SK-N-SH treated with all-trans-retinoic acid at 6 μM for 48 hours (cell line): ENCODE measurements around the gene MIXL1.

ENCODE experiments used
- ATAC-seq: fragments of 200-7000 bp; cut with Tn5 transposase; 3 replicates; pipeline ENCODE4 v1.9.1; 2020; ENCODE audit warnings: mild to moderate bottlenecking, moderate library complexity
- ARNTL ChIP-seq: fragments of 450-650 bp; formaldehyde crosslinking; IDR thresholded peaks from 2 replicates; pipeline ENCODE4 v1.5.0; 2020; ENCODE audit warnings: low read depth, mild to moderate bottlenecking, moderate library complexity, borderline replicate concordance
- BACH2 ChIP-seq: fragments of 250-450 bp; sonication (Bioruptor Pico); IDR thresholded peaks from 2 replicates; pipeline ENCODE4 v1.9.0; 2021; ENCODE audit warnings: mild to moderate bottlenecking, borderline replicate concordance
- CSDC2 ChIP-seq: fragments of 250-450 bp; sonication (Bioruptor Pico); IDR thresholded peaks from 2 replicates; pipeline ENCODE4 v1.5.0; 2020; ENCODE audit warnings: mild to moderate bottlenecking, moderate library complexity
- ESRRG ChIP-seq: fragments of 250-450 bp; sonication (Bioruptor Pico); IDR thresholded peaks from 2 replicates; pipeline ENCODE4 v1.6.1; 2021; ENCODE audit warnings: mild to moderate bottlenecking
- GLIS3 ChIP-seq: fragments of 250-450 bp; sonication (Bioruptor Pico); IDR thresholded peaks from 2 replicates; pipeline ENCODE4 v1.5.0; 2020; ENCODE audit warnings: mild to moderate bottlenecking, moderate library complexity
- OSR1 ChIP-seq: fragments of 250-450 bp; sonication (Bioruptor Pico); IDR thresholded peaks from 2 replicates; pipeline ENCODE4 v1.8.0; 2022; ENCODE audit warnings: moderate library complexity, mild to moderate bottlenecking, inconsistent platforms
- PATZ1 ChIP-seq: fragments of 250-450 bp; sonication (Bioruptor Pico); IDR thresholded peaks from 2 replicates; pipeline ENCODE4 v1.8.0; 2020; ENCODE audit warnings: mild to moderate bottlenecking, moderate library complexity, borderline replicate concordance
- POU6F1 ChIP-seq: fragments of 250-450 bp; sonication (Bioruptor Pico); IDR thresholded peaks from 2 replicates; pipeline ENCODE4 v1.8.0; 2021; ENCODE audit warnings: low read depth, mild to moderate bottlenecking, moderate library complexity, borderline replicate concordance
- PPARA ChIP-seq: fragments of 250-450 bp; sonication (Bioruptor Pico); IDR thresholded peaks from 2 replicates; pipeline ENCODE4 v1.5.0; 2020; ENCODE audit warnings: mild to moderate bottlenecking, borderline replicate concordance
- RARB ChIP-seq: fragments of 250-450 bp; sonication (Bioruptor Pico); IDR thresholded peaks from 2 replicates; pipeline ENCODE4 v1.8.0; 2021; ENCODE audit warnings: mild to moderate bottlenecking, moderate library complexity
- SNAI2 ChIP-seq: fragments of 250-450 bp; sonication (Bioruptor Pico); IDR thresholded peaks from 2 replicates; pipeline ENCODE4 v1.5.0; 2020; ENCODE audit warnings: mild to moderate bottlenecking, moderate library complexity
- TCF4 ChIP-seq: fragments of 250-450 bp; sonication (Bioruptor Pico); IDR thresholded peaks from 2 replicates; pipeline ENCODE4 v1.8.0; 2021; ENCODE audit warnings: mild to moderate bottlenecking, moderate library complexity, borderline replicate concordance
- TOX ChIP-seq: fragments of 250-450 bp; sonication (Bioruptor Pico); IDR thresholded peaks from 2 replicates; pipeline ENCODE4 v1.8.0; 2021; ENCODE audit warnings: mild to moderate bottlenecking, moderate library complexity, borderline replicate concordance
- ZFP3 ChIP-seq: fragments of 250-450 bp; sonication (Bioruptor Pico); IDR thresholded peaks from 2 replicates; pipeline ENCODE4 v1.5.0; 2020; ENCODE audit warnings: mild to moderate bottlenecking, moderate library complexity
- ZFP30 ChIP-seq: fragments of 450-650 bp; formaldehyde crosslinking; IDR thresholded peaks from 2 replicates; pipeline ENCODE4 v1.5.0; 2022; ENCODE audit warnings: mild to moderate bottlenecking, moderate library complexity
- ZNF565 ChIP-seq: fragments of 450-650 bp; formaldehyde crosslinking; conservative IDR thresholded peaks from 2 replicates; pipeline ENCODE4 v1.5.0; 2020; ENCODE audit warnings: low read depth, mild to moderate bottlenecking, moderate library complexity
- ZNF8 ChIP-seq: fragments of 450-650 bp; formaldehyde crosslinking; IDR thresholded peaks from 2 replicates; pipeline ENCODE4 v1.5.0; 2020; ENCODE audit warnings: mild to moderate bottlenecking, moderate library complexity
- TF ChIP-seq, protein P1 (sequence below): fragments of 250-450 bp; sonication (Bioruptor Pico); IDR thresholded peaks from 2 replicates; pipeline ENCODE4 v1.5.1; 2020; ENCODE audit warnings: low read depth, mild to moderate bottlenecking, moderate library complexity

MIXL1 gene

GRCh38 chr1:226233293-226233692, 9.8 kb downstream of the MIXL1 start (continued):
- TF ChIP-seq, protein P1, sequence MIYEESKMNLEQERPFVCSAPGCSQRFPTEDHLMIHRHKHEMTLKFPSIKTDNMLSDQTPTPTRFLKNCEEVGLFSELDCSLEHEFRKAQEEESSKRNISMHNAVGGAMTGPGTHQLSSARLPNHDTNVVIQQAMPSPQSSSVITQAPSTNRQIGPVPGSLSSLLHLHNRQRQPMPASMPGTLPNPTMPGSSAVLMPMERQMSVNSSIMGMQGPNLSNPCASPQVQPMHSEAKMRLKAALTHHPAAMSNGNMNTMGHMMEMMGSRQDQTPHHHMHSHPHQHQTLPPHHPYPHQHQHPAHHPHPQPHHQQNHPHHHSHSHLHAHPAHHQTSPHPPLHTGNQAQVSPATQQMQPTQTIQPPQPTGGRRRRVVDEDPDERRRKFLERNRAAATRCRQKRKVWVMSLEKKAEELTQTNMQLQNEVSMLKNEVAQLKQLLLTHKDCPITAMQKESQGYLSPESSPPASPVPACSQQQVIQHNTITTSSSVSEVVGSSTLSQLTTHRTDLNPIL (CRISPR knock-in tag), result no peak
- no peak for TF ChIP-seq PPARA (CRISPR knock-in tag)
- TF ChIP-seq TOX, result no peak
- TF ChIP-seq, all 23 proteins: peak for 0

DNA sequence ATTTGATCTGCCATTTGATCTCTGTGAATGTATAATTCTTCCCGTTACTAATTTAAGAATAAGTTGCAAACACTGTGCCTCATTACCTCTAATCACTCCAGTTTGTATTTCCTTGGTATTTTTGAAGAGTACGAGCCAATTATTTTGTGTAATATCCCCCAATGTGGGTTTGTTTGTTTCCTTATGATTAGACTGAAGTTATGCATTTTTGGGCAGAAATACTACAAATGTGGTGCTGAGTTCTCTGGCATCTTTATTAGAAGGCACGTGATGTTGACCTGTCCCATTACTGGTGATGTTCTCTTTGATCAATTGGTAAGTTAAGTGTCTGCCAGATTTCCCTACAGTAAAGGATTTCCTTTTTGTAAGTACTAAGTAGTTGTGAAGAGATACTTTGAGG, 10.3 kb downstream of the MIXL1 start:
- TF ChIP-seq OSR1 (CRISPR knock-in tag) (no peak), ZNF565 (no peak), BACH2 (CRISPR knock-in tag) (no peak)
- ATAC-seq, result no peak

DNA sequence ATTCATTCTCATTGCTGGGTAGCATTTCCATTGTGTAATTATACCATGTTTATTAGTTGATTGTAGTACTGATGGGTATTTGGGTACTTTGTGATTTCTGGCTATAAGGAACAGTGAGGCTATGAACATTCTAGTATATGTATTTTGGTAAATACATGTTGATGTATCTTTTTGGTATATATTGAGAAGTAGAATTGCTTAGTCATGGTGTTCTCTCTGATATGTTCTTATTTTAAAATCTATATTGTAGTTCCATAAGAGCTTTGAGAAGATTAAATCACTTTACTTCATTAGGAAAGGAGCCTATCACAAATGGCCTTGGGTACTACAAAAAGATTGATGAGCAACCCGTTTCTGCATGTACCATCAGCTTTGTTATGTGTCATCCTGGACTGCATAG, 13.4 kb downstream of the MIXL1 start:
- no peak for TF ChIP-seq CSDC2
- TF ChIP-seq, protein P1 (CRISPR knock-in tag), result no peak
- no peak for TF ChIP-seq RARB (CRISPR knock-in tag)
- no peak for TF ChIP-seq GLIS3 (CRISPR knock-in tag)
- TF ChIP-seq TCF4, result no peak
- TF ChIP-seq ZFP30 (CRISPR knock-in tag), result no peak
- TF ChIP-seq ZNF8 (CRISPR knock-in tag), result no peak
- no peak for TF ChIP-seq PATZ1
- TF ChIP-seq ESRRG (CRISPR knock-in tag), result no peak
- ATAC-seq, result no peak

- TF ChIP-seq PPARA (CRISPR knock-in tag) (no peak), PATZ1 (no peak), ESRRG (CRISPR knock-in tag) (no peak), ARNTL (CRISPR knock-in tag) (no peak), ZFP30 (CRISPR knock-in tag) (no peak), CSDC2 (no peak), GLIS3 (CRISPR knock-in tag) (no peak), ZFP3 (CRISPR knock-in tag) (no peak), RARB (CRISPR knock-in tag) (no peak), BACH2 (CRISPR knock-in tag) (no peak), POU6F1 (no peak), ZNF565 (no peak), TOX (no peak), ZNF8 (CRISPR knock-in tag) (no peak), SNAI2 (CRISPR knock-in tag) (no peak), TCF4 (no peak)
- TF ChIP-seq, protein P1 (CRISPR knock-in tag), result no peak
- no peak for ATAC-seq
These were observed 16.0 kb downstream of the MIXL1 start for GRCh38 chr1:226239421-226239820.
